ENCODE results near the gene GALNT17.
A peak's percentile ranks its signal among the peaks of the same experiment; 100 is the strongest.

GALNT17 gene

DNA sequence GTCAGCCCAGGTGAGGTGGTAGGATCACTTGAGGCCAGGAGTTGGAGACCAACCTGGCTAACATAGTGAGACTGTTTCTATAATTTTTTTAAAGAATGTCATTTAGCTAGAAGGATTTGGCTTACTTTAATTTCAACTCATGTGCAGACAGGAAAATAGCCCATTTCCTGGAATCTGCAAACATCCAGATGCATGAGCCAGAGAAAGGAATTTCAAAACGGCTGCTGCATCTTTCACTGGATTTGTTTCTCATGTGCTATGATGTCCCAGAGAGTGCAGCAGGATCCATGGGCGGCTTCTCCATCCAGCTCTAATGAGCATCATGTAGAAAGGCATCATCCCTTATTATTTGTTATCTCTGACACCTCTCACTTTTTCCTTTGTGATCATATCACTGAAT, 149.3 kb downstream of the GALNT17 start:
- FAIRE-seq = no peak

DNA sequence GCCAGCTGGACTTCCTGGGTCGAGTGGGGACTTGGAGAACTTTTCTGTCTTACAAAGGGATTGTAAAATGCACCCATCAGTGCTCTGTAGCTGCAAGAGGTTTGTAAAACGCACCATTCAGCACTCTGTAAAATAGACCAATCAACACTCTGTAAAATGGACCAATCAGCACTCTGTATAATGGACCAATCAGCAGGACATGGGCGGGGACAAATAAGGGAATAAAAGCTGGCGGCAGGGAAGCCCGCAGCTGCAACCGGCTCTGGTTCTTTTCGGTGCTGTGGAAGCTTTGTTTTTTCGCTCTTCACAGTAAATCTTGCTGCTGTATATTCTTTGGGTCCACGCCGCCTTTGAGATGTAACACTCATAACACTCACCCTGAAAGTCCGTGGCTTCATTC, 151.9 kb downstream of the GALNT17 start:
- FAIRE-seq = no peak
- DNase-seq (ENCODE audit: low spot score) = no peak

More for the DNA sequence above, 149.3 kb downstream of the GALNT17 start:
- DNase-seq (ENCODE audit: low spot score) = no peak

DNA sequence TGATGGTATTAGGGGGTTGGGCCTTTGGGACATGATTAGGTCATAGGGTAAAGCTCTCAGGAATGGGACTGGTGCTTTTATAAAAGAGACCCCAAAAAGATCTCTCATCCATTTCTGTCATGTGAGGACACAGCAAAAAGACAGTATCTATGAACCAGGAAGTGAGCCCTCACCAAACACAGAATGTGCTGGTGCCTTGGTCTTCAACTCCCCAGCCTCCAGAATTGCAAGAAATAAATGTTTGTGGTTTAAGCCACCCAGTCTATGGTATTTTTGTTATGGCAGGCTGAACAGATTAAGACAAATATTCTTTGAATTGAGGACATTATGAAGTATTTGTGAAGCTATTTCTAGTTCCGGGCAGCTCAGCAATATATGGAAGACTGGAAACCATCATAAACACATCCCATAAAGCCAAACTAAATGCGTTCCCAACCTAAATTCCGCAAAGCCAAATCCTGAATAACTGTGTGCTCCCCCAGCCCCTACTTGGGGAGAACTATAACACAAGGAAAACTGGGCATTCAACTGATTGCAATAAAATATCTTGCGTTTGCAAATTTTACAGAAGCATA, 153.7 kb downstream of the GALNT17 start:
- no peak for DNase-seq (ENCODE audit: low spot score)
- FAIRE-seq = no peak

- DNase-seq (ENCODE audit: low spot score) = no peak
- FAIRE-seq = no peak
Observed at GRCh38 chr7:71286336-71286735, 154.4 kb downstream of the GALNT17 start.

GRCh38 chr7:71286924-71287323, 155.0 kb downstream of the GALNT17 start:
- DNase-seq (ENCODE audit: low spot score) = no peak
- FAIRE-seq = no peak

GRCh38 chr7:71290452-71290851, 158.5 kb downstream of the GALNT17 start:
- FAIRE-seq (no peak), DNase-seq (ENCODE audit: low spot score) (no peak)

- DNase-seq (ENCODE audit: low spot score) = no peak
- FAIRE-seq = no peak
Observed at GRCh38 chr7:71298378-71298777, 166.4 kb downstream of the GALNT17 start.

DNA sequence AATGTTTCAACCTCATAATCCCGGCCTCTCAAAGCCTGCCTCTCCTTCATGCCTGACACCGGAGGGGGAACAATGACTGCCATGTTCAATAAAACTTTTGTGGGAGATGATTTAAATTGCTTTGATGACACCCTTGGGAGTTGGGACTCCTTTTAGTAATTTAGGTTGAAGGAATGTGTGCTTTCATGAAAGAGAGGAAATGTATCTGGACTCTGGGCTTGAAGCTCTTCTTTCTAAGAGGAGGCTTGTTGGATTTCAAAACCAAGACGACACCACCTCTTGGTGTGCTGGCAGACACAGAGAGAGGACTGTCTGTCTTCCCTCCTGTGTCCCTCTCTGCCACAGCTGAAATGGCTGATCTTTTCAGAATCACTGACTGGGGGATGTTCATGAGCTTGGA, 168.1 kb downstream of the GALNT17 start:
- FAIRE-seq = no peak
- DNase-seq (ENCODE audit: low spot score) = no peak

DNA sequence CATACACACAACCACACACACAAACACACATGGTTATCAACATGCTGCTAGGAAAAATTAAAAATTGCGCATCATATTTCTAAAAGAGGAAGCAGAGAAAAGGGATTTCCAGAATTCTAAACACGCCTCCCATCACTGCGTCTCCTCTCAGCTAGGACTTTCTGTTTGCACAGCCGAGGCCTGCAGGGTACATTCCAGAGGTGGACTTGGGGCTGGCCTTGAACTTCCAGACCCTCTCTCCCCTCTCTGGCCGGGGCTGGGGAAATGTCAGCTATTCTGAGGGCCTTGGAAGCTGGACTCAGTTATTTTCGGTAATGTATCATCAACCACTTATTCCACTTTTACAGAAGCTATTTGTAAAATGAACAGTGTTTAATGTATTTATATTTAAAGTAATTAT, 168.7 kb downstream of the GALNT17 start:
- FAIRE-seq = no peak

GRCh38 chr7:71301167-71301566, 169.2 kb downstream of the GALNT17 start:
- FAIRE-seq = no peak
- DNase-seq (ENCODE audit: low spot score) = no peak

More for the DNA sequence above, 168.7 kb downstream of the GALNT17 start:
- no peak for DNase-seq (ENCODE audit: low spot score)

DNA sequence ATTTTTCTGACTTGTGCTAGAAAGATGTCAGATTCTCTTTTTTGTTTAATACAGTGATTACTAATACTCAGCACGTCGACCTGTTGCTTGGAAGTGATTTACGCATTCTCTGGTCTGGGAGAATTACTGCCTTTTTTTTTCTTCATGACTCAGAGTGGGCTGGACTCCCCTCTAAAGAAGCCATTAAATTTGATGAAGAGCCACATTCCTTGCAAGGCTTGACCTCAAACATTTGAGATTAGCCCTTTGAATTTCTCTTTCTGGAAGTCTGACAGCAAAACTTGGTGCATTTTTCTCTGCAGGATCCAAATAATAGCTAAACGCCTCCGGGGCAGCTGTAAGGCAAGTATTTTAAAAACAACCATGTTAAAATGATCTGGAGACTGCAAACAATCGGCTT, 171.6 kb downstream of the GALNT17 start:
- FAIRE-seq (no peak), DNase-seq (ENCODE audit: low spot score) (peak; percentile 71)

GRCh38 chr7:71308096-71308495, 176.2 kb downstream of the GALNT17 start:
- FAIRE-seq = peak; percentile 52

DNA sequence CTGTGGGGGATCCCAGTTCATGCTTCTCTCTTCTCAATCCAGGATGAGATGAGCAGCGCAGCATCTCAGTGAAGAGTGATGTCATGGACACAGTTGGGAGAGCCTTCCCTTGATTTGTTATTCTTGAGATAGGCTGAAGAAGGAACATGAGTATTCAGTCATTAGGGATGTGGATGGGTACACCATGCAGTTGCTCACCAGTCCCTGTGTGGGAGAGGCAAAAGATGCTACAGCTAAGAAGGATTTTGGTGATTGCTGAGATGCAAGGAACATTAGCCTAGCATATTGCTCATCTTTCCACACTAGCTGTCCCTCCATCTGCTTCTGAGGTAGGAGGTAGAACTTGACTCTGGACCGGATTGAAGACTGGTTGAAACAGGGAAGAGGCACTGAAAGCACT, 179.6 kb downstream of the GALNT17 start:
- DNase-seq (ENCODE audit: low spot score) (no peak), FAIRE-seq (no peak)

More at GRCh38 chr7:71308096-71308495, 176.2 kb downstream of the GALNT17 start:
- DNase-seq (ENCODE audit: low spot score) = peak; percentile 86

DNA sequence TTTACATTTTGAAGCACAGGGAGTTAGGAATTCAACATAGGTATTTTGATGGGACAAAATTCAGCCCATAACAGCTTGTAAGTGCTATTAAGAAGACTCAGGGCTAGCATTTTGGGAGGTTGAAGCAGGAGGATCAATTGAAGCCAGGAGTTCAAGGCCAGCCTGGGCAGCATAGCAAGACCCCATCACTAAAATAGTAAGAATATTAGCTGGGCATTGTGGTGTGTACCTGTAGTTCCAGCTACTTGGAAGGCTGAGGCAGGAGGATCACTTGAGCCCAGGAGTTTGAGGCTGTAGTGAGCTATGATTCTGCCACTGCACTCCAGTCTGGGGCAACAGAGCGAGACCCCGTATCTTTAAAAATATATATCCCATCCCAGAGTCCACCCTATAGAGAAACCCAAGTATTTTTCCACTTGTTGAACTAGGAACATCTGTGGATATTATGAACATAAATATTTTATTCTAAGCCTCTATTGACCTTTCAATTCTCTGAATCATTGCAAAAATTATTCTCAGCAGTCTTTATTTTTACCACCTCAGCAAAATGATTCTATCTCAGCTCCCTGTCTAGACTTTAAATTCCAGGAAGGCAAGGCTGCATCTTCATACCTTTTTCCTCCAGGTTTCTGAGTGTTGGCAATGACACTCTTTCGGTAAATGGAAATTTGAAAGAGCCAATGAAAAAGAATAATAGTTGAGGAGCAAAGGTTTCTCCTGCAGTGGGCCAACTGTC, 181.0 kb downstream of the GALNT17 start:
- DNase-seq (ENCODE audit: low spot score) (no peak), FAIRE-seq (no peak)

DNA sequence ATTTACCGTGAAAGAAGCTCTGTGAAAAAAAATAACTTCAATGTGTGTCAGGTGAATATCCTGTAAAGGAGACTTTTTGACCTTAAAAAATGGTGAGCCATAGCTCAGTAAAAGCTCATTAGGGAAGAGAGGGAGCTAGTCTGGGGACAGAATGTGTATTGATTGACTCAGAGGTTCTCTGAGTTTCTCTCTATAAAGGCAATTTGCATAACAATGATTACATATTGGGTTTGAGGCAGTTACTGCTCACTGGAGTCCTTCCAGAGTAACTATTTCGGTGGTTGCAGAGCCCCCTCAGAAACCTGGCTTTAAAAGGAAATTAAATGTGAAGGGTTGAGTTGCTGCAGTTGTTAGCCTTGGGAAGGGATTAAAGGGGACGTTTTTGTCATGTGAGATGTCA, 181.6 kb downstream of the GALNT17 start:
- DNase-seq (ENCODE audit: low spot score) (no peak), FAIRE-seq (no peak)

GRCh38 chr7:71320916-71321315, 189.0 kb downstream of the GALNT17 start:
- no peak for DNase-seq (ENCODE audit: low spot score)
- FAIRE-seq = no peak

GRCh38 chr7:71322201-71322600, 190.3 kb downstream of the GALNT17 start:
- DNase-seq (ENCODE audit: low spot score) (no peak), FAIRE-seq (no peak)

DNA sequence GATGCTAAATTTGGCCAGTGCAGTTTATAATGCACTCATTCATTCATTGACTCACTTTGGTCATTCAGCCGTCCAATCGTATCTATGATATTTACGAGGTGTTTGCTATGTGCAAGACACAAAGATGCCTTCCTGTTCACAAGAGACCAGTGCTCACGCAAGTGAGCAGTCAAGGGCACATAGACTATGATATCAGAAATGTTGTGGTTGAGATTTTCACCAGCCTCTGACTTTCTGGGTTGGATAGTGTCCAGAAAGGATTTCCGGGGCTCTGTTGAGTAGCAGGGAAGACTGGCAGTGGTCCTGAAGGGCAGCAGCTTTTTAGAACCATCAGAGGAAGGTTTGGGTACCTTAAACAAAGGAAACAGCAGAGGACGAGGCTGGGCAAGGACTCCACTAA, 191.8 kb downstream of the GALNT17 start:
- DNase-seq (ENCODE audit: low spot score) = peak; percentile 28
- FAIRE-seq = no peak

GRCh38 chr7:71325151-71325550, 193.2 kb downstream of the GALNT17 start:
- no peak for DNase-seq (ENCODE audit: low spot score)
- no peak for FAIRE-seq

GRCh38 chr7:71326595-71326994, 194.7 kb downstream of the GALNT17 start:
- FAIRE-seq = no peak
- DNase-seq (ENCODE audit: low spot score) = no peak

DNA sequence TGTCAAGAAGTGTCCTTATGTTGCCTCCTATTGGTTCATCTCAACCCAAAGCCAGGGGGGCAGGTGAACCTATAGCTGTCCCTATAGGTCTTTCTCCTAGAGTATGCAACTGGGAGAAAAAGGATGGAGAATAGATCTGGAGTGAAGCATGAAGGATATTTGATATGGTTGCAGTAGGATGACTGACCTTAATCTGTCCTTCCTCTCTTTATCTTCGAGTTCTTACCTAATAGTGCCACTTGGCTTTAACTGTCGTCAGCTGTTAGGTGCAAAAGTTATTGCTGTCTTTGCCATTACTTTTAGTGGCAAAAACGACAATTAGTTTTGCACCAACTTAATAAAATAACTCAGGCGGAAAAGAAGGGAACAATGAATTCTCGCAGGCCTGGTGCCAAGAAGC, 196.0 kb downstream of the GALNT17 start:
- no peak for FAIRE-seq

DNA sequence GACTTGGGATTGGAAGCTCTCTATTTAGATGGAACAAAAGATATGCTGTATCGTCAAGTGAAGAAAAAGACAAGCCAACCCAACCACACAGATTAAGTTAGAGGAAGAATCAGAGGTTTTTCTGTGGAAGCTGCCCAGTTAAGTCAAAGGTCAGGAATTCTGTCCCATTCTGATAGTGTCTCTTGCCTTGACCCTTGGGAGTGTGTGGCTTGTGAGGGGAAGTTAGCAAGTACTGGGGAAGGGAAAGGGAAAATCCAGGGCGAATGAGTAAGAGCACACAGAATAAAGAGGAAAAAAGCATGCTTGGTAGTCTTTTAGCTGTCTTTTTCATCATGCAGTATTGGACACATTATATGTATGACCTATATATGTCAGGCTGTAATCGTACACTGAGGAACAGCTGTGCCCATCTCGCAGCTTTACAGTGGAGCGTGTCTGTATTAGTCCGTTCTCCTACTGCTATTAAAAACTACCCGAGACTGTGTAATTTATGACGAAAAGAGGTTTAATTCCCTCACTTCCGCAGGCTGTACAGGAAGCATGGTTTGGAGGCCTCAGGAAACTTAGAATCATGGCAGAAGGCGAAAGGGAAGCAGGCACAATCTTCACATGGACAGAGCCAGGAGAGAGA, 197.2 kb downstream of the GALNT17 start:
- DNase-seq (ENCODE audit: low spot score) = no peak
- no peak for FAIRE-seq

More for the DNA sequence above, 196.0 kb downstream of the GALNT17 start:
- DNase-seq (ENCODE audit: low spot score) = no peak

GRCh38 chr7:71332207-71332606, 200.3 kb downstream of the GALNT17 start:
- FAIRE-seq (no peak), DNase-seq (ENCODE audit: low spot score) (no peak)
